Right ventricle myocardium superior (tissue), 1 donor: ENCODE results near the gene CASR. TPM values are rescaled to one million over a fixed set of nuclear protein-coding genes. Genes with fewer than 3 reads are reported as not detected.

Experiments used
- ATAC-seq: fragments of 200-7000 bp; cut with Tn5 transposase; one replicate; pipeline ENCODE4 v1.9.1; 2020; ENCODE audit warnings: mild to moderate bottlenecking; ENCODE audit not compliant: poor library complexity
- DNase-seq: peaks from one replicate; pipeline ENCODE4 v3.0.0-alpha.2; 2020
- intact Hi-C: fragments of 100-400 bp; cut with DNase I; formaldehyde crosslinking; loops from one replicate; pipeline ENCODE4 v1.11.2; 2022
- total RNA-seq: library from RNA; stranded (reverse); fragmentation: NEBNext Ultra II Directional; extraction: Animal tissue kit (Norgen Biotek cat#: 25700); gene quantifications from one replicate; pipeline ENCODE4 v1.2.1, GENCODE V29; 2021
- donor health status: DM: no; HTN: yes; CAD: no; lungs with severe emphysema.

CASR gene
- total RNA-seq, 1 donor from 2014 or later, result not detected

- intact Hi-C loops, result no loop called here
- no peak for ATAC-seq
- no peak for DNase-seq
Observed at GRCh38 chr3:122283796-122284445, 100.5 kb downstream of the CASR start.

GRCh38 chr3:122284486-122284885 is 101.0 kb downstream of the CASR start:
- DNase-seq, result no peak
- ATAC-seq, result no peak
- intact Hi-C loops, result no loop called here

GRCh38 chr3:122294359-122294758 is 110.9 kb downstream of the CASR start:
- ATAC-seq, result peak; percentile 31
- intact Hi-C loops, result no loop called here
- no peak for DNase-seq

- DNase-seq, result no peak
- peak; percentile 71 for ATAC-seq
- intact Hi-C loops, result no loop called here
Observed at GRCh38 chr3:122295266-122296062, 112.0 kb downstream of the CASR start.

GRCh38 chr3:122298239-122298638 is 114.8 kb downstream of the CASR start:
- DNase-seq (no peak), ATAC-seq (no peak)
- intact Hi-C loops, result no loop called here

- intact Hi-C loops, result no loop called here
- ATAC-seq, result no peak
- no peak for DNase-seq
Observed at GRCh38 chr3:122299215-122299614, 115.7 kb downstream of the CASR start.

- ATAC-seq (no peak), DNase-seq (no peak)
- intact Hi-C loops, result no loop called here
Observed at GRCh38 chr3:122299872-122300460, 116.5 kb downstream of the CASR start.

GRCh38 chr3:122301063-122301462 is 117.6 kb downstream of the CASR start:
- ATAC-seq (no peak), DNase-seq (no peak)
- intact Hi-C loops, result no loop called here

GRCh38 chr3:122305818-122306621 is 122.6 kb downstream of the CASR start:
- ATAC-seq (peak; percentile 64), DNase-seq (no peak)
- intact Hi-C loops, result no loop called here

GRCh38 chr3:122306622-122306953 is 123.1 kb downstream of the CASR start:
- intact Hi-C loops, result no loop called here
- DNase-seq (no peak), ATAC-seq (no peak)

GRCh38 chr3:122307094-122307687 is 123.7 kb downstream of the CASR start:
- intact Hi-C loops, result no loop called here
- DNase-seq (no peak), ATAC-seq (no peak)

GRCh38 chr3:122307976-122308375 is 124.5 kb downstream of the CASR start:
- intact Hi-C loops, result no loop called here
- ATAC-seq (no peak), DNase-seq (no peak)

GRCh38 chr3:122310361-122310760 is 126.9 kb downstream of the CASR start:
- intact Hi-C loops, result no loop called here
- ATAC-seq, result no peak
- DNase-seq, result no peak

GRCh38 chr3:122312826-122313225 is 129.4 kb downstream of the CASR start:
- ATAC-seq (no peak), DNase-seq (no peak)
- intact Hi-C loops, result no loop called here

- intact Hi-C loops, result no loop called here
- no peak for DNase-seq
- ATAC-seq, result no peak
Observed at GRCh38 chr3:122313281-122313680, 129.8 kb downstream of the CASR start.

GRCh38 chr3:122314228-122314876 is 130.9 kb downstream of the CASR start:
- no peak for DNase-seq
- ATAC-seq, result no peak
- intact Hi-C loops, result no loop called here

GRCh38 chr3:122315619-122316018 is 132.2 kb downstream of the CASR start:
- ATAC-seq (no peak), DNase-seq (no peak)

GRCh38 chr3:122316368-122316767 is 132.9 kb downstream of the CASR start:
- intact Hi-C loops, result no loop called here
- DNase-seq (no peak), ATAC-seq (no peak)

More at GRCh38 chr3:122315619-122316018, 132.2 kb downstream of the CASR start:
- intact Hi-C loops, result no loop called here
